Ecto neural progenitor cell (in vitro differentiated cells): Measurements from ENCODE around the gene CARMIL1.
"Not testable (repeated sequence)": the region's sequence is repeated elsewhere in the genome, so short reads cannot be mapped to it uniquely, and the experiment has no call there.

Source experiments
- DNase-seq: peaks from one replicate; pipeline ENCODE4 v3.0.0-alpha.2; 2018; ENCODE audit warnings: low spot score

CARMIL1 gene

GRCh38 chr6:25370178-25371036 is 91.2 kb downstream of the CARMIL1 start:
- no peak for DNase-seq

GRCh38 chr6:25371037-25371347 is 91.8 kb downstream of the CARMIL1 start:
- DNase-seq, result no peak

DNA sequence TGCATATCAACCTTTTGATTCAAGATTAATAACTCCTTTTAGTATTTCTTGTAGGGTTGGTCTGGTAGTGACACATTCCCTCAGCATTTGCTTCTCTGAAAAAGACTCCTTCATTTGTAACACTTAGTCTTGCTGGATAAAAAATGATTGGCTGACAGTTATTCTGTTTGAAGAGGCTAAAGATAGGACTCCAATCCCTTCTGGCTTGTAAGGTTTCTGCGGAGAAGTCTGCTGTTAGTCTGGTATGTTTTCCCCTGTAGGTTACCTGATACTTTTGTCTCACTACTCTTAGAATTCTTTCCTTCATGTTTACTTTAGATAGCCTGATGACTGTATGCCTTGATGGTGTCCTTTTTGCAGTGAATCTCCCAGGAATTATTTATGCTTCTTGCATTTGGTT is 96.0 kb downstream of the CARMIL1 start:
- no peak for DNase-seq

DNA sequence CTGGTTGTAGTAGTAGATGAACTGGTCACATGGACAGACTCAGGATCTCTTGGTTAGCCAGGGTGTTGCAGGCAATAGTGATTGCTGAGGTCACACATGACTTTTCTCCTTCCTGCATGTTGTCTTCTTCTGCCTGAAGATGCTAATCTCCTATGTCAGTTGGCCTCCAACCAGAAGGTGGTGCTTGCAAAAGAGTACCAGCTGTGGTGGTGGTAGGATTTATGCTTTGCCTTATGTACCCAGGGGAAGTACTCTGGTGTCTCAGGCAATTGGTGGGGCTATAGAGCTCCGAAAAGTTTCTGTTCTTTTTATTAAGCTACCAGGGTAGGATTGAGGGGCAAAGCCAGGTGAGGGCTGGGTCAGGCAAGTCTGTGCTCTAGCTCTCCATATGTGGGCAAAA is 98.5 kb downstream of the CARMIL1 start:
- no peak for DNase-seq

DNA sequence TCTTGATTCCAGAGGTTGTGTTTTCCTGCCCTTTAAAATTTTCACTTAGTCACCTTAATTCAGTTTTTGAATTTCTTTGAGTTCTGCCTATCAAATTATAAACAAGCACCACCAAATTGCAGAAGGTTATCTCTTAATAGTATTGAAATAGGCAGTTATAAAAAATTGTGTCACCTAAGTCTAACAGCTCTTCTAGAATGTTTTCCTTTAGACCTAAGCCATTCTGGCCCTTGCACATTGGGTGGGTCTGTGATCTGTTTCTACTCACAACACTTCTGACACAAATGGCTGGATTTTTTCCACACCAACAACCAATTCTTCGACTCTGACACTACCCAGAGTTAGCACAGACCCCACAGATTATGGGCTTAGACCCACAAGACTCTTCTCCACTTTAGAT is 101.9 kb downstream of the CARMIL1 start:
- no peak for DNase-seq

- not testable (repeated sequence) for DNase-seq
These were observed 103.3 kb downstream of the CARMIL1 start for GRCh38 chr6:25382476-25382875.

GRCh38 chr6:25384234-25384633 is 105.1 kb downstream of the CARMIL1 start:
- DNase-seq, result no peak

DNA sequence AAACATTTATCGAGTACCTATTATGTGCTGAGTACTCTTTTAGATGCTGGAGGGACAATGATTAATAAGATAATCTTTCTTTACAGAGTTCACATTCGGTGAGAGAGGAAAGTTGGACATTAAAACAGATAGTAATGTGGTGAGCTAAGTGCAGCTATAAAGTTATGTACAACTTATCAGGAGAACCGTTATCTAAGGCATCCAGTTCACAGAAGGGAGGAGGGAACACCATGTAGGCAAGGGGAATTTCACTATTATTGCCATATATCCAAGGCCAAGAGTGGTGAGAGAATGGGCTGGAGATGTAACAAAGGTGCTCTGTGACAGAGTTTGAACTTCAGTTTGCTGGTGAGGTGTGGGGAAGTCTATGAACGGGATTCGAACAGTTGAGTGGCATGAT is 105.8 kb downstream of the CARMIL1 start:
- no peak for DNase-seq

GRCh38 chr6:25387483-25387882 is 108.3 kb downstream of the CARMIL1 start:
- DNase-seq, result no peak

GRCh38 chr6:25387911-25388310 is 108.7 kb downstream of the CARMIL1 start:
- no peak for DNase-seq

GRCh38 chr6:25388776-25389175 is 109.6 kb downstream of the CARMIL1 start:
- no peak for DNase-seq

- DNase-seq, result no peak
These were observed 110.3 kb downstream of the CARMIL1 start for GRCh38 chr6:25389471-25389870.

GRCh38 chr6:25392372-25392771 is 113.2 kb downstream of the CARMIL1 start:
- DNase-seq, result no peak

- no peak for DNase-seq
These were observed 116.6 kb downstream of the CARMIL1 start for GRCh38 chr6:25395731-25396130.

DNA sequence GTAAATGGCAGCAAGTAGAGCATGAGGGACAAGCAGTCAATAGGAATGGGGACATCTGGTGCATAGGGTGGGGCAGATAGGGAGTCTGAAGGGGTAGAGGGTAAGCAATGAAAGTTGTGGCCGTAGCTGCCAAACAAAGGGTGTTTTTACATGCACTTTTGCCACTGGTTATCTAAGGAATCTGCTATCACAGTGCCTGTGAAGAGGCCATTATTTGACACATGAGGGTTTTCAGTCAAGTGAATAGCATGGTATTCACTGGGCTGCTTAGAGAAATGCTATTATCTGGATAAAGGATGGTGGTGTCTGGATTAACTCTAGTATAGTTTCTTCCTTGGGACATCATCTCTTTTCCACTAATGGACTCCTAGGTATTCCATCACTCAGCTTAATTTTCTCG is 118.2 kb downstream of the CARMIL1 start:
- no peak for DNase-seq

DNA sequence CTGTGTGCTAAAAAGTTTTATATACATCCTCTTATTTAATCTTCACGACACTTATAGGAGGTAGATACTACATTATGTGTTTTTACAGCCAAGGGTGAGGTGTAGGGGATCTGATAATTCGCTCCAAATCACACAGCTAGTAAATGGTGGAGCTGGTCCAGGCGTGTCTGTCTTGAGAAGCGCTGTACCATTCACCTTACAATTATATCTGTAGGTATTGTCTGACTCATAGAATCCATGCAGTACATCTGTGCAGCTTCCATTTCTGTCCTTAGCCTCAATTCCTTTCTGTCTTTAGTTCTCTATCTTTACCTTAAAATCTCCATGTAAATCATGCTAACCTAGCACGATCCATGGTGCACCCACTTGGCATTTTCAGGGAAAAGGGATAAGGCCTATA is 120.7 kb downstream of the CARMIL1 start:
- no peak for DNase-seq

DNA sequence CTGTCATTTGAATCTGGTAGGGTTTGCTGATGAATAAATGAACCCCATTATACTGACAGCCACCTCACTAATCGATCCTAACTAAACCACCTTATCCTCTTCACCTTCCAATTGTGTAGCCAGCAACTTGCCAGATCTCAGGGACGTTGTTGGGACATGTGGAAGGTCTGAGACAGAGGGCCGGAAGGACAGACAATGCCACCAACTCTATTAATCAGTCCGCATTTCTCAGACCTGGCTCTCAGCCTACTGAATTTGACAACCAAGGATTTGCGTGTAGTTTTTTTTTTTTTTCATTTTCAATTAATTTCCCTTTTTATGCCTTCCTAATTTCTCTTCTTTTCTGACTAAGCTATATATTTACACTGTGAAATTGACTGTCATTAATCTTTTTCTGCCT is 122.5 kb downstream of the CARMIL1 start:
- DNase-seq, result no peak

- no peak for DNase-seq
These were observed 123.0 kb downstream of the CARMIL1 start for GRCh38 chr6:25402125-25402524.

- DNase-seq, result no peak
These were observed 124.0 kb downstream of the CARMIL1 start for GRCh38 chr6:25403150-25403549.

- DNase-seq, result no peak
These were observed 124.9 kb downstream of the CARMIL1 start for GRCh38 chr6:25404091-25404490.

DNA sequence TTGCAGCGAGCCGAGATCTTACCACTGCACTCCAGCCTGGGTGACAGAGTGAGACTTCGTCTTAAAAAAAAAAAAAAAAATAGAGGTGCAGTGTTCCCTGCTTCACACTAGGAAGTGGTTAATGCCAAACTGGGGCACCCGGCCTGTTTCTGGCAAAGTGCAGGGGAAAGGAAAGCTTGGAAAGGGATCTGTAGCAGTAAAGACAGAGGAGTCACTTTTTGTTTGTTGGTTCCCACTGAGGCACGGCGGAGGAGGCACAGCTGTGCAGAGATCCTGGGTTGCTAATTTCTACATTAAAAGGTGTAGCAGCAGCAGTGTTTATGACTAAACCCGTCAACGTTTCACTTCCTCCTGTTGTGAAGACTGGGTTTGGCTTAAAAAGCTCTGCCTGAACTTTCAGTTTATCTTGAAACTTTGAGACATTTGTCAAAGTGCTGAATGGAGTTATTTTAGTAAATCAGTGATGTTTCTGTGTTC is 125.6 kb downstream of the CARMIL1 start:
- no peak for DNase-seq

DNA sequence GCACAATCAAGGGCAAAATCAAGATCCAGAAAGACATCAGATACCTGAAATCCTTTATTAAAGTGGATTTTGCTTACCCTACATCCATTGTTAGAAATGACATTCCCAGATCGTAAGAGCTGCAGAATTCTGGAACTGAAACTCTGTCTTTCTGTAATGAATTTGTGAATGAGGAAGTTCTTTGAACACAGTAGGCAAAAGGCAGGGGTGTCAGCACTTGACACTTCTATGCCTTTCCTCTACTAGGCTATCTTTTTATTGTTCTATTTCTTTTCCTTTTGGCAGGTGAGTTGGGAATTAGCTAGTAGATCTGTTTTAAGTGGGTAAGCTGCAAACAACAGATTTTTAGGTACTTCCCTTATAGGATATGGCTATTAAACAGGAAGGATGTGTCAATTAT is 126.3 kb downstream of the CARMIL1 start:
- no peak for DNase-seq

DNA sequence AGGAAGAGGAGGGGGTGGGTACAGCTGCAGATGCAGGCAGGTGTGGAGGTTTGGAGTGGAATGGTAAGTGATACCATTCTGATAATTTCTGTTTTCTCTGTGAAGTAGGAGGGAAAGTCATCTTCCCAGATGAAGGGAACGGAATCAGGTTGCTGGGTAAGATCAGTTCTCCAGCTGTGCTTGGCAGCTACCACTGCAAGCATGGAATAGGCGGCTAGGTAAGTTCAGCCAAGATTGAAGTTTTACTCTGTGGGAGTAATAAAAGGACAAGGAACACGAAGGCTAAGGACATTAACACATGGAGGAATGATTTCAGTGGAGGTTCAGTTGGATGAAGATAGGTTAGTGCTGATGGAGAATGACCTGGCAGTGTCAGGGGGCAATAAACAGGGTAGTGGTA is 128.3 kb downstream of the CARMIL1 start:
- no peak for DNase-seq

- no peak for DNase-seq
These were observed 130.9 kb downstream of the CARMIL1 start for GRCh38 chr6:25410102-25410501.
